CD4-positive, alpha-beta T cell treated with Interferon alpha-2 for 1 hour (primary cell): ENCODE results near the gene HELZ2.

ENCODE experiments used
- DNase-seq, 2 donors: peaks; one replicate each; pipeline ENCODE4 v3.0.0-alpha.2; 2020 to 2022

Gene HELZ2

DNA sequence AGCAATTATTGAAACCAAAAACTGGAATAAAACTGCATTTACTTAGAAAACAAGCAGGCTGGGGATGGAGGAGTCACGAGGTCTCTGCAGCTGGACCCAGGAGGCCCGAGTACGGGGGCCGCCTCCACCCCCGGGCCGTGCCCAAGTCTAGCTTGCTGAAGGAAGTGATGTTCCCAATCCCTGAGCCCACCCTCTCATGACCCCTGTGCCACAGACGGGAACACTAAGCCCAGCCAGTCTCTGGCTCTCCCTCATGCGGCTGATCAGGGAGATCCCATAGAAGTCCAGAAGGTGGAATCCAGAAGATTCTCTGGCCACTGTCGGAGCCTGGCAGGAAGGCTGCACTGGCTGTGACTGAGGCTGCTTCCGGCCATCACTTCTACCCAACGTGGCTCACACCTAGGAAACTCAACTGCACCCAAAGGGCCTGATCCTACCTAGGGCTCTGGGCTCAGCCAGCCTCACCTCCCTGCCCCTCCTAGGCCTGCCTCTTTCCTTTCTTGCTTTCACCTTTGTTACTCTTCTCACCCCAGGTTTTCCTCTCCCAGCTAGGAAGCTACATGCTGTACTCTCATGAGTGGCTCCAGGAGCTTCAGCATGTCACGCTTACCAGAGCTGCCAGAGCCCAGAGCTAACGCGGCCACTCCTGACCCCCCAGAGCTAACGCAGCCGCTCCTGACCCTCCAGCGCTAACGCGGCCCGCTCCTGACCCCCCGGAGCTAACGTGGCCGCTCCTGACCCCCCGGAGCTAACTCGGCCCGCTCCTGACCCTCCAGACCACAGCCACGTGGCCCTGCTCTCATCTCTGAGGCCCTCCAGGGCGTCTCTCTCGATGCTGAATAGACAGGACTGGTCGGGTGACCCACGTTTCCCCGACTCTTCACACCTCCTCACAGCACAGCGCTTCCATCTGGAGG lies 24.7 kb upstream of the HELZ2 start:
- DNase-seq, result no peak

DNA sequence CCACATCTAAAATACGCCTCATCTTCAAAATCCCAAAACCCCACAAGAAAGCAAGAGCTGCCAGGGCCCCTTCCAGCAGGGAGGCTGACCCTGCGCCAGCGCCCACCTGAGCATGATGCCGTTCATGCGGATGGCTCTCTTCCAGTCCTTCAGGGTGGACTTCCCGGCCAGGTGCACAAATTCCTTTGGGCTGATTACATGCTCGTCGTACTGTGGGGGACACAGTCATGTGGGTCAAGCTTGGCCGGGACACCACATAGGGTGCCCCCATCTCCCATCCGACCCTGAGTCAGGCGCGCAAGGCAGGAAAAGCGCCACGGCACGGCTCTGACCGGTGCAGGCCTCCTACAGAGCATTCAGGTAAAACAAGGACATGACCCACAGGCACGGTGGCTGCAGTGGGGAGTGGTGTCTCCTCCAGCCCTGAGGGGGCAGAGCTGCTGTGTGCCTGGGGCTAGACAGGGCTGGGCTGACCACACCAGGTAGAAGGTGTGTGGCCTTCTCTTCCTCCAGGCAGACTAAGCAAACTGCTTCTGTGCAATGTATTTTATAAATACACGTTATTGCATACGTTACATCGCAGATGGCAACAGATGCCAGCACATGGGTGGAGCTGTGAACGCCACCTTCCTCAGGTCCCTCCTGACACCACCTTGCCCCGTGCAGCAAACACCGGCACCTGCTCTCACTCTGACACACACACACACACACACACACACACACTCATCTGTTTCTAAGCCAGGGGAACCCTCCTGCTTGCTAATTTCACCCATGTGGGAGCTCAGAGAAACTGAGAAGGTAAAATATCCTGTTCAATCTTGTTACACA lies 23.8 kb upstream of the HELZ2 start:
- no peak for DNase-seq

DNA sequence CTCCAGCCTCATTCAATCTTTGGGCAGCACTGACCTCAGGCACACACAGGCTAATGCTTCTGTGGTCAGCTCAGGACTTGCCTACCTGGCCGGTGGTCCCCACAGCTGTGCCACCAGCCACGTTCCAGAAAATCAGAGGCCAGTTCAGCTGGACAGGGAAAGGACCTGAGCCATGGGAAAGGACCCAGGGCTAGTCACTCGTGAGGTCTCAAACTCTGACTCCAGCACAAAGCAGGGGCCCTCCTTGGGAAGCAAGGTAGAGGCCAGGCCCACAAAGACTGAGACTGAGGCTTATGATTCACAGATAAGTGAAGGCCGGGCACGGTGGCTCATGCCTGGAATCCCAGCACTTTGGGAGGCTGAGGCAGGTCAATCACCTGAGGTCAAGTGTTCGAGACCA lies 22.4 kb upstream of the HELZ2 start:
- DNase-seq, result no peak

DNA sequence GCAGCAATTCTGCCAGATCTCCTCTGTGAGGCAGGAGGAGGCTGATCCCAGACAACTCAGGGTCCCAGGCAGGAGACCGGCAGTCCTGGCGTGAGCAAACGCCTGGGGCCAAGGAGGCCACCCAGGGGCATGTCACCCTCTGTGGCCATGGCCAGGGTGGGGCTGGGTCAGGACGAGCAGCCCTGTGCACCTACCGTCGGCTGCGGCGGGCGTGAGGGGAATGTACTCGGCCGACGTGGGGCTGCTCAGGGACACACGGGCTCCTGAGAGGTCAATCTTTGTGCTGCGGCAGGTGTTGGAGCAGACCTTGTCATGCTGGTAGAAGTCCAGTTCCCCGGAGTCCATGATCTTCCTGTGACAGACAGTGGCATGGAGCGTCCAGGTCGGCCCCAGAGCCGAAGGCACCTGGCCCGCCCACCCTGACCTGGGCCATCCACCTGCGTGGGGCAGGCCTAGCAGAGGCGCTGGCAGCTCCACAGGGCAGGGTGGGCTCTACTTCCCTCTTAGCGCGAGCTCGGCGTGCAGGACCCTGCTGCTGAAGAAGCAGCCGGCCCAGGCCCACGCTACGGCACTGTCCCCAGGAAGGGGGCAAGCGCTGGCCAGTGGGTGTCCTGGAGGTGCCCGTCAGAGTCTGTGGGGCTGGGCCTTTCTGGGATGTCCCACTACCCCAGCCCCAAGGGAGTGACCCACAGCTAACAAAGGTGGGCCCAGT lies 21.5 kb upstream of the HELZ2 start:
- no peak for DNase-seq

DNA sequence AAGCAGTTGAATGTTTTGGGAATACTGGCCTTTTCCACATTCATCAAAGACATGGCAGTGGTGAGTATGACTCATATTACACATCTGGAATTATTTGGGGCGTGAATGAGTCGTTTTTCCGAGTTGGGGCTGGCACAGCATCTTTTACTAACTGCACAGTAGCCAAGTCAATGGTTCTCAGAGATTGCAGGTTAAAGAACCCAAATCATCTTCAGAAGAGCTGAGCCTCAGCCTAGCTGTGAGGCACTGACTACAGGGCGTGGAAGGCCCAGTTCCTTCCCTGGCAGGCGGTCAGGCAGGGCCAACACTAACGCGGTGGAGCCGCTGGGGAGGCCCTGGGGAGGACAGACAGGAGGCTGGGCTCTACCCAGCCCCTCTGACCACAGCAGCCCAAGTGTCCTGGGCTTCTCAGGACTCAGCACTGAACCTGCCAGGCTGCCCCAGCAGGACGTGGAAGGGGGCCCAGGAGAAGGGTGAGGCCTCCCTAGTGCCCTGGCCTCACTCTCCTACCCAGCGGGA lies 20.1 kb upstream of the HELZ2 start:
- DNase-seq, result no peak

DNA sequence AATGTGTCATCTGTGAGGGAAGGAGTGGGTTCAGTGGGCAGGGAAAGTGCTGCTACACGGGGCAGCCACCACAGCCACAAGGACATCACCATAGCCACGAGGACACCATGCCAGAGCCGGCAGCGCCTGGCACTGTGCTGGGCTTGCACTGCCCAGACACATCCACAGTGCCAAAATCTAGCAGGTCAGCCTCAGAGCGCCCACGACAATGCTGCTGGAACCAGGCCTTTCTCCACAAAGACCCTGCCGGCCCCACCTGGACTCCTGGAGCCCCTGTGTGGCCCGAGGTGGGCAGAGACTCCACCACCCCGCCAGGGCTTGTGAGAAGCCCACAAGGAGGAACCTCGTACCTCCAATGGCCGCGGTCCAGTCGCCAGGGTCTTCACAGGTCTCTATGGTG lies 18.6 kb upstream of the HELZ2 start:
- DNase-seq, result no peak

DNA sequence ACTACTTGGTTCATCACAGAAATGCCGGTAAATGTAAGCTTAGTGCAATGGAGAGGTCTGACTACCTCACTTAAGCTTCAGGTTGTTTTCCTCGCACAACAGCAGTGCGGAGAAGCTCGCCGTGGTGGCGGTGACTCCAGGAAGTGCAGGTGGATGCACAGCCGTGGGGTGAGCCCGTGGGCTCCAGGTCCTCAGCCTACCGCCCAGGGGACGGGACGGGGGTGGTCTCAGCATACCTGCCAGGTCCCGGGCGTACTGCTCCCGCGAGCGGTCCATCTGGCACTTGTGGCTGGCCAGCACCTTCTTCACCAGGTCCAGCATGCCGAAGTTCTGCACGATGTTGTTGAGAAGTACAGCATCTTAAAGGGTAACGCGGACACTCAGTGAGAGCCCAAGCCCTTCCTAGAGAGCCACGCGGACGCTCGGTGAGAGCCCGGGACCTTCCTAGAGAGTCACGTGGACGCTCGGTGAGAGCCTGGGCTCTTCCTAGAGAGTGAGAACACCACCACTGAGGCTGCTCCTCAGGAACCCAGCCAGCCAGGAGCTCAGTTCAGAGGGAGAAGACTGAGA lies 17.8 kb upstream of the HELZ2 start:
- no peak for DNase-seq

DNA sequence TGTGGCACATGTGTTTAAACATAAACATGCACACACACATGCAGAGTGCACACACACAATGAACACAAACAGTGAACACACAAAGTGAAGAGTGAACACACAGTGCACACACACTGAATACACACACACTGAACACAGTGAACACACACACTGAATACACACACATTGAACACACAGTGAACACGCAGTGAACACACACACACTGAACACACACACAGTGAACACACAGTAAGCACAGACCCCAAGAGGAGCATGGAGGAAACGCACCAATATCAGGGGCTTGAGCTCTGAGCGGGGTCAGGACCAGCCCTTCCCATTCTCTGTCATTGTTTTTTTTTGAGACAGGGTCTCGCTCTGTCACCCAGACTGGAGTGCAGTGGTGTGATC lies 17.1 kb upstream of the HELZ2 start:
- no peak for DNase-seq

DNA sequence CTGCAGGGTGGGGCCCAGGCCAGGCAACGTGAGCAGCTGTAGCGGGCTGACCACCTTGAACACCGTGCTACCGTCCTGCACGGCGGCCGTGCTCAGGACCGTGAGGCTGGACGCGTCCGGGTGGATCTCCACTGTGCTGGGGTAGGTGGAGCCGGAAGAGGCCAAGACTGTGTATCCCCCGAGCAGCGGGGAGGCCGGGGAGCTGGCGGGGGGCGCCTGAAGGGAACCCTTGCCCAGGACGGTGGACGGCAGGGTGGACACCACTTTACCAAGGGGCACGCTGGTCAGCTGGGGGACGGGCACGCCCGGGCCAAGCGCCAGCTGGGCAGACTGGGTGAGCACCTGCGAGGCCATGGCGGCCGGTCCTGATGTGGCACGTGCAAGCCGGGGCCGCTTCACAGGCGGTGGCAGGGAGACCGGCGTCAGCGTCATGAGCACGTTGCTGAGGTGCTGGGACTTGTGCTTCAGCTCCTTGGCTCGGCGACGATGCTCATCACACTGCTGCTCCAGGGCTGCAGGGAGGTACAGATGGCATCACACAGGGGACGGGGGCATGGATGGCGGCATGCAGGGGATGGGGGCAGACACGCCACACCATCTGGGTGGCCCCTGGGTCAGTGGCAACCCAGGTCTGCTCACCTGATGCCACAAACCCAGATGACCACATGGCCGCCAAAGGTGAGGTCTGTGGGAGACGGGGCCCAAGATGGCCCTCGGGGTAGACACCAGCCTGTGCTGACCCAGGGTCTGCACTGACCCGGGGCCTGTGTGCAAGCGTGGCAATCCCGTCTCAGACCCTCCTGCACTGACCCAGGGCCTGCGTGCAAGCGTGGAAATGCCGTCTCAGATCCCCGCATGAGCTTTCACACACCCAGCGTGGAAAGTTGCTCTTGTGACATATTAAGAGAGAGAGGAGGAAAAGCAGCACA lies 16.4 kb upstream of the HELZ2 start:
- no peak for DNase-seq

DNA sequence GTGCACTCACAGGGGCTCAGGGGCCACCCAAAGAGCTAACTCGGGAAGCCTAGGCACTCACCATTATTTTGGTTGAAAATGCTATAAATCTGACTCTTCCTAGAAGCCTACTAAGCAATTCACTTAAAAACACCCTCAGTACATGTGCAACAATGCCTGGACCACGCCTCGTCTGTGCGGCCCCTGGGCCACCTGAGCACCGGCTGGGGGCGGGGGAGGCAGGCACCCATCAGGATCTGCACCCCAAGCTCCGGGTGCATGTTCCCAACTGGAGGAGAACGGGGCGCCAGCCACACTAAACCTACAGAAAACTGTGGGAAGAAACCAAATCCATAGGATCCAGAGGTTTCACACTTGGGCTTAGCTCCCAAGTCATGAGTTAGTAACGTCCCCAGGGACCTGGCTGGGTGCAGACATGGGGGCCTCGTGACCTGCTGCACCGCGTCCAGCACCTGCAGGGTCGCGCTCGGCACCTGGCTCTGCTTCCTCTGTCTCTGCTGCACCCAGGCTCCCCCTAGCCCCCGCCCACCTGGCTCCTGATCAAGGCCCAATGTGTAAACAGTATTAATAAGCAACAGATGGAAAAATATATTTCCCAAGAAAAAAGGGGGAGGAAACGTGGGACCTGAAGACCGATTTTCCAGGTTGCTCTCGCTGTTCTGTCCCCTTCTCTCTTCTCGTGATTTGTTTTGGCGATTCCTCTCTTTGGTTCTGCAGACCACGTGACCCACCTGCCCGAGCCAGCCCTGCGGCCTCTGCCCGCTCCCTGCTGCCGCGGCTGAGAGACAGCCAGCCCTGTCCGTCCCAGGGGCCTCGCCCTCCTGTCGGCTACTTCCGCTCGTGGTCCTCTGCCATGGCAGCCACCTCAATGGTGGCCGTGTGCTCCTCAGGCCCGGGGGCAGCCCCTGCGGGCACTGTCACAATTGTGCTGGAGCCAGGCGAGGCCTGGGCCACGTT lies 15.5 kb upstream of the HELZ2 start:
- no peak for DNase-seq

DNA sequence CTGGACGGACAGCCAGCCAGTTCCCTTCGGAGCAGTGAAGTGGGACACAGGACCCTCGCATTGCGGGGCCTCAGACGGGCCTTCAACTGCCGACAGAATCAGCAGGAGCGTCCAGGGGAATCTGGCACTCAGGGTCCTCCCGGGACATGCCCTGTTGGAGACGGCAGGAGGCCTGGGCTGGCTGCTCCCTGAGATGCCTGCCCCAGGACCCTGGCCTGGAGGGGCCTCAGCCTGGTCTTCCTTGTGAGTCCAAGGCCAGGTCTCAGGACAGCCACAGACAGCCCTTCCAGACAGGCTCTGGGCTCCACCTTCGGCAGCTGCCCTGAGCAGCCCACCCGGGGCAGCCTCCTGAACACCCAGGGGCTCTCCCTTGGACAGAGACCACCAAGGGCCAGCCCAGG lies 14.6 kb upstream of the HELZ2 start:
- DNase-seq, result no peak

DNA sequence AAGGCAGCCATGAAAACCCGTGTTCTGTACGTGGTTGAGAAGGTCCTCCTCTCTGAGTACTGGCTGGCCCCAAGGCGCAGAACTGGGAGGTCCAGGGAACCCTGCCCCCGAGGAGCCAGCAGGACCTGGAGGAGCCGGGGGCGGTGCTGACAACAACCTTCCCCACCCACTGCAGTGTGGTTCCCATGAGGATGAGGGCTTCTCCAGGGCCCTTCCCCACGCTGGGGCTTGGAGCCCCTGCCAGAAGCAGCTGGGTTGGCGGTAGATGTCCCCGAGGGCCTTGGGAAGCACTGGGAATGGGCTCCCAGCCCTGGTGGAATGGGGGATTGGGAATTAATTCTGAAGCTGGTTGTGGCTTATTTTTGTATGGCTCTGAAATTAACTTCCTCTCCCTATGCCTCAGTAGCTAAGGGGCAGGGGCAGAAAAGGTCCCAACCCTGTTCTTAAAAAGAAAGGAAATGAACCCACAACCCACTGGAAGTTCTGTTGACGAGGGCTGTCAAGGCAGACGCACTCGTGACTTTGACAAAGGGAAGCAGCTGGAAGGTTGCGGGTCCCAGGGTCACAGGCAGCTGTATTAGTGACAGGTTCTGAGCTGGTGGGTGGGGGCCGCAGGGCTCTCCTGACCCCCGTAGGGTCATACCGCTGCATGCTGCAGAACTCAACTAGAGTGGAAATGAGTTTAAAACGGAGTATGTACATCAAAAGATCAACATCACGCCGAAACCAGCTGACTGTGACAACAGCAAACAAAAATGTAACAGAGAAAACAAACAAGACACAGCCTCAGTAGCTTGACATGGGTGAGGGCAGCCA lies 13.9 kb upstream of the HELZ2 start:
- no peak for DNase-seq

DNA sequence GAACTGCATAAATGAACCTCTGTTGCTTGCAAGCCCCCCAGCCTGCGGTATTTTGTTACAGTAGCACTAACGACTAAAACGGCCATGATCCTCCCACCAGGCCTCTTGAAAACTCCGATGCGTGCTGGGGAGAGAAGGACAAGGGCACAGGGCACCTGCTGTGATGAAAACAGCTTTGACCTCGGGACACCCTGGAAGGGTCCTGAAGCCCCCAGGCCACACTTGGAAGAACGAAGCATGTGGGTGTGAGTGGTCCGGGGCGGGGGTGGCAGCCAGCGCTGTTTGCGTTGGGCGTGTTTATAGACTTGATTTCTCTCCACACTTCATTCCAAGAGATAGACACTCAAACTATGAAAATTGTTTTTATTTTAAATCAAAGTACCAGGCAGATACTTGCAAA lies 13.2 kb upstream of the HELZ2 start:
- no peak for DNase-seq

DNA sequence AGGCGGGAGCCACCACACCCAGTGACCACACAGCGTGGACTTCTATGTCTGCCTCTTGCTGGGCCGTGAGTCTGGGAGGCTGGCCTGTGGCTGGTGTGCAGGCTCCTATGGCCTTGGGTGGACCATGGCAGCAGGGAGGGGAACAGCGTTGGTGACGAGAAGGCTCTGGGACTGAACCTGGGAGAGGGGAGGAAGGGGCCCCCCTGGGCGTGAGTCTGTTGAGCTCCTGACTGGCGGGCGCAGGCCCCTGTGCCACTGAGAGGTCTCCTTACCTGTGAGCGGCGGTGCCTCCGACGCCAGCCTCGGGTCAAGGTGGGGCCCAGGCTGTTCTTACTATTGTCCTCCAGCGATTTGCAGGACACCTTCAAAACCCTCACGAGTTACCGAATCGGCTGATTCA lies 12.8 kb upstream of the HELZ2 start:
- DNase-seq, result no peak

DNA sequence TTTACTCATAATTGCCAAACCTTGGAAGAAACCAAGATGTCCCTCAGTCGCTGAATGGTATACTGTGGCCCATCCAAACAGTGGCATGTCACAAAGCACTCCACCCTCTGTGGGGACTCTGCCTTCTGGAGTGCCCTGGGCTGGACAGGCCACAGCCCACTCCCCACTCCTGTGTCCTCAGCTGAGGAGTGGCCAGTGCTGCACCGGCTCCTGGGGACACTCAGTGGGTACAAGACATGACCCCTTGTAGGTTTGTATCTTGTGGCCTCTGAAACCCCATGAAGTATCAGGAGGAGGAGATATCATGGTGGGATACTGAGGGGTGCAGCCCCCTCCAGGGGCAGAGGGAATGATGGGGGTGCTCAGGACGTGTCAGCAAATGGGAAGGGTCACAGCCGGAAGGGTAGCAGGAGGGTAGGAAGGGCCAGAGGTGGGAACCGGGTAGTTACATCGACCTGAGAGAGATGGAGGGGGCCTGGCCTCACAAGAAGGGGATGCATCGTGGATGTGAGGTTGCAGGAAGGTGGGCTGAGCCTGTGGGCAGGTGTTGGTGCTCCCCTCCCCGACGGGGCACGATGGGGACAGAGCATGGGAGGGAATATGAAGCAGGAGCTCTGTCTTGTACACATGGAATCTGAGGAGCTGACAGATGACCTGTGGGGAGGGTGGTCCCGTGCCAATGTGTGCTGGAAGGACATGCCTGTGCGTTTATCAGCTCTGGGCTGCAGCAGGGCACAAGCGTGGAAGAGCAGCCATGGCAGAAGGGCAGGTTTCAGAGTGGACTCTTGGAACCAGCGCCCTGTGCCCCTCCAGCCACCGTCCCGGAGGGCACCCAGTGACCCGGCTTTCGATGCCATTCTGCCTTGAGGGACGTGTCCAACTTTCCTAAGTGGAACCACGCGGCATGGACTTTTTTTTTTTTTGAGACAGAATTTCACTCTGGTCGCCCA lies 11.9 kb upstream of the HELZ2 start:
- DNase-seq, result no peak

DNA sequence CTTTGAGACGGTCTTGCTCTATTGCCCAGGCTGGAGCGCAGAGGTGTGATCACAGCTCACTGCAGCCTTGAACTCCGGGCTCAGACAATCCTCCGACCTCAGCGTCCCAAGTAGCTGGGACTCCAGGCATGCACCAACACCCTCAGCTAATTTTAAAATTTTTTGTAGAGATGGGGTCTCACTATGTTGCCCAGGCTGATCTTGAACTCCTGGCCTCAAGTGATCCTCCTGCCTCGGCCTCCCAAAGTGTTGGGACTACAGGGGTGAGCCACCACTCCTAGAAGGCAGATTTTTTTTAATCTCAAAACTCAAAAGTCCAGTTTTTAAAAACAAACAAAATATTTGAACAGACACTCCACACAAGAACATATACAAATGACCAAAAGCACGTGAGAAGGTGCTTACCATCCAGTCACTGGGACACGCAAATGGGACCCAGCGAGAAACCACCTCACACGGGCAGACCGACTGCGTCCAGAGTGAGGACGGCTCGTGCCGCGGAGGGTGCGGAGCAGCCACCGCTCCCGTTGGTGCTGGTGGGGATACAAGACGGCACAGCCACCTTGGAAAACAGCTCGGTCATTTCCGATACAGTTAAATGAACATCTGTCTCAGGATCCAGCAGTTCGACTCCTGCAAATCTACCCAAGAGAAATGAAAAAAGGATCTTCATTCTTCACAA lies 8.5 kb upstream of the HELZ2 start:
- DNase-seq, result no peak

DNA sequence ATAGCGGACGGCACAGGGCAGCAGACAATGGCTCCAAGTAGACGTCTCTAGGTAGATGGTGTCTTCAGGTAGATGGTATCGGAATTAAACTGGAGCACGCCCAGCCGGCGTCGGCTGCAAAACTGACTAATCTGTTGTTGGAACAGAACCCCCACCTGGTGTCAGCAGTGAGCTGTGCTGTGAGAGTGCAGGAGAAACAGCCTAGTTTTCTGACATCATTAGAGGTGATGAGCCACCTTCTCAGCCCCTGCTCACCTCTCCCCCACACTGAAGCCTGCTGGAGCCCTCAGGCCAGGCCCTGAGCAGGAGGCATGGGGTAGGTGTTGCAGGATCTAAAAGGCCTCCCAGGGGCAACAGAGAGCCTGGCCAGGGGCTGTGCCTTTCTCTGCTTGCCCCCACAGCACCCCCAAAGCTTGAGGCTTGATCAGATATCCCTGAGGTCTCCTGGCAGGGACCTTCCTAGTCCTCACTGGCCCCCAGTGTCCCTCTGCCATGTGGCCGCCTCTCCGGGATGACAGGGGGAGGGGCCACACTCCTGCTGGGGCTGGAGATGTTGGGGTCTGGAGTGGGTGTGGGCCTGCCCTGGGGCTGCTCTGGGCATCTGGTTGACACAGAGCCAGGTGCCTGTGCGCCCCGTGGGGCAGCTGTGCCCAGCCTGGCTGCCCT lies 6.9 kb upstream of the HELZ2 start:
- DNase-seq, result peak; percentile 80 to 86
